ENCODE results near the gene KCND1.

KCND1 gene

DNA sequence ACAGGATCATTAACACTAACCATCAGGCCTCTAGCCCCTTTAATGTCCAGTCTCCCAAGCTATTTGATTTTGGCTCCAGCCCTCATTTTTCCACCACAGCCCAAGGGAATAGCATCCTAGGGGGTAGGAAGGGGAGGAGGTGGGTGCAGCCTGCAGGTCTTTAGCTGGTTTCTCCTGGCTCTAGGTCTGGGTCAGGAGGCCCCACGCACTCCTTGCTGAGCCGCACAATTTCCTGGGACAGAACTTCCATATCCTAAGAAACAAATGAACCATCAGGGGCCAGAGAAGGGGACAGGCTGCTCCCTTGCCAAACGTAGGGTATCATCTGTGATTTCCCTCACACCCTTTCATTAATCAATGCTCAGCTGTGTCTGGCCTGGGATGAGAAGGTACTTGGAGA is 2.4 kb upstream of the KCND1 start:
- no peak for DNase-seq

DNA sequence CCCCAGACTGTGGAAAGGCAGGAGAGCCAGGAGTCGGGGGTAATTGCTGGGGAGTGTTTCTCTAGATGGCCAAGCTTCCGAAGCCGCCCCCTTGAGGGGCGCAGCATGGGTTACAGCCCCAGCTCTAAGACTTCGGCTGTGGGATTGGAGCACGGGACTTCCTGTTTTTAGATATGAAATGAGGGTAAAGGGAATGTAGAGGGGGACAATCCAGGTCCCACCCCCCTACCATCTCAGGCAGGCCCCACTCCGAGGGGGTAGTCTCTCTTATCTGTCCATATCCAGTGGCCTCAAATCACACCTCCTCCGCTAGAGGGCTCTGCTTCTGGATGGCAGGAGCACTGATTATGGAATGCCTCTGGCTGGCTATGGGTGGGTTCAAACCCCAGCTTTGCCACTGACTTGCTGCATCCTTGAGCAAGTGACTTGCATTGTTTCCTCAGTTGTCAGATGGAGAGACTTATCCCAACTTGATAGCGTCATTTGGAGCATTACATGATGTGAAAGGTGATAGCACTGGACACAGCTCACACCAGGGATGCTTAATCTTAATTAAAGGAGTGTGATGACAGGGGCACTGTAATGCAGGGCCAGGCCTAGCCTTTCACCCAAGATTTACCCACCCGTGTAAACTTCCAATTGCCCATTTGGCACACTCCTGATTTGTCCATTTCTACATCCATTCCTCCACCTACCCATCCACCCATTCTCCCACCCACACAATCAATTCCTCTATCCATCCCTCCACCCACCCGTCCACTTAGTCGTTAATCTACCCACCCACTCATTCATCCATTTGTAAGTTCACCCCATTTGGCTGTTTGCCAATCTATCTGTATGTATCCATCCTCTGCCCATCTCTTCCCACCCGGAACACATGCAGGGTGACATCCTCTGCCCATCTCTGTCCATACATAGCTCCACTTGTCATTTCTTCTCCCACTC is 848 bp upstream of the KCND1 start:
- peak; percentile 13 for DNase-seq

DNA sequence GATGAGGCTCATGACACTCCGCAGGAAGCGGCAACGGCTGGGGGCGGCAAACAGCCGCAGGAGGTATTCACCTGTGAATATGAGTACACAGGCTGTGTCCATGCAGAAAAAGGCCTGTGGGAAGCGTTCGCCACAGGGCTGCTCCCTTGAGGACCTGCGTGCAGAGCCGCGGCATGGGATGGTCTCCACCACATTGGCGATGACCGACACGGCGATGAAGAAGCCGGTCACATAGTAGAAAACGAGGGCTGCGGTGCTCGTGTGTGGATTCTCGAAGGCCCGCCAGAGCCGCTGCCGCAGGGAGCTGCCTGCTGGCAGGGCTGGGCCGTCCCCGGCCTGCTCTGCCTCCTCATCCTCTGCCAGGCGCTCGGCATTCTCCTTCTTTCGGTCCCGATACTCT is 2.2 kb downstream of the KCND1 start:
- DNase-seq, result no peak

DNA sequence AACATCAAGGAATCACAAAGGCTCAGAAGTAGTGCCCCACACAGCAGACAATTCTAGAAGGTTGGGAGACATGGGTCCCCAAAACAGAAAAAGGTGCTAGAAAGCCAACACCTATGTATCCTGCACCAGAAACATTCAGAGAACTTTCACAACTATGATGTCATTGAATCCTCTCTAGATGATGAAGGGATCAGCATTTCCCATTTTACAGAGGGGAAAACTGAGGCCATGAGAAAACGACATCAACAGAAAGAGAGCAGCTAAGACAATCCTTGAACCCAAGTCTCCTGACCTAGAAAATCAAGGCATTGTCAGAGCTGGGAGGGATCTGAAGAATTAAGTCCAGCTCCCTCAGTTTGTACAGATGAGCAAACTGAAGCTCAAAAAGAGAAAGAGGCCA is 3.3 kb downstream of the KCND1 start:
- DNase-seq, result no peak

DNA sequence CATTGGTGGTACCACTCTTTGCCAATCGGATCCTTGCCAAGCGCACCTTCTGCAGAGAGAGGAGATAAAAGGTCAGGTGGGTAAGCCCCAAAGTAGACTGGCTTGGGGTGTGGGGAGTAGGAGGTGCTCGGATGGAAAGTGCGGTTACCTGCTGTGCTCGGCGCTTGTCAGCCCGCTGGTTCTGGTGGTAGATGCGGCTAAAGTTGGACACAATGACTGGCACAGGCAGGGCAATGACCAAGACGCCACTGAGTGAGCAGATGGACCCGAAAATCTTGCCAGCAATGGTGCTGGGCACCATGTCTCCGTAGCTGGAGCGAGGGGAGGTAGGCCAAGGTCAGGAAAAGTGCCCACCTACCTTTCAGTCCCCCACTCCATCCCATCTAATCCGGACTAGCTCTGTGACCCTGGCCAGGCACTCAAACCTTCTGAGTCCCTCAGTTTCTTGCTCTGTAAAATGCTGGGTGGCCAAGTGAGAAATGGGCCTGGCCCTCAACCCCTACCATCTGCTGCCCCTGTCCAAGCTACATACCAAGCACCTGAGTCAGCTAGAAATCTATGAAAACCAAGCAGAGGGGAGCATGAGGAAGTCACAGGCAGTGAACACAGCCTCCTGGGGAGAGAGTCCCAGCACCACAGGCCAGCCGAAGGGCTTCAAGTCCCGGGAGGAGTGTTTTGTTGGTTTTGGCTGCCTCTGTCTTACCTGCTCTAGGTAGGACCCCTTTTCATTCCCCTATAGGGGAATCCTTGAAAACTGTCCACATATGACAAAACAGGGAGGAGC is 4.7 kb downstream of the KCND1 start:
- no peak for DNase-seq

DNA sequence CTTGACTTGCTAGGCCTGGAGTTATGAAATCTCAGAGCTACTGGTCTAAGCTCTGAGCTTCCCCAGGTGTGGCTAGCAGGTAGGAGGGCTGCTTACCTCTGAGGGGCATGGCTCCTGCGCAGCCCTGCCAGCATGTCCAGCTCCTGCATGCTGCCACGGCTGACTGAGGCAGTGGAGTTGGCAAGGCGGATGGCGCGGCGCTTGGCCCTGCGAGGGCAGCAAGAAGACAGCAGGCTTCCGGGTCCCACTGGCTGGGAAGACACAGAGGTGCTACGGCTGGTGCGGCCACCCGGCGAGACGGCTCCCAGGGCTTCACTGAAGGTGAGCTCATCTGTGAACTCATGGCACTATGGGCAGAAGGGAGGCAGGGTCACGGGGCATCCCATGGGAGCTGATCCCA is 5.7 kb downstream of the KCND1 start:
- no peak for DNase-seq

DNA sequence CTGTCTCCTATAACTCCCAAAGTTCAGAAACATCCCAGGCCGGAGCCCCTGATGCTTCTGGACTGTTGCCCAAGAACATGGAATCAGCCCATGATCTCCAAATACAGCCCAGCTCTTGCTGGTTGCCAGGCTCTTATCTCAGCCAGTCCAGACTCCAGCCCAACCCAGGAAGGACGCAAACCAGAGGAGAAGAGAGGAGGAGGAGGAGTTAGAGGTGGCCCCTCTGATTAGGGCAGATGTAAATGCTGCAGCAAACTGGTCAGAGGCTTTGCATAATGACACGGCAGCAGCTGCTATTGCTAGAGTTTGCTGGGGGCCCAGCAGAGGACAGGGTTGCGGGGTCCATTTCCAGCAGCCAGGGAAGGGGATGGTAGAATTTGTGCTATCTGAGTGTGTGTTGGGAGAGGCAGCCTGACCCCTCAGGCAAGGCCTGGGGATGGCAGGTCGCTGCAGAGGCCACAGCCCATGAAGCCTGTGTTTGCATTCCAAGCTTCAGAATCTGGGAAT is 10.0 kb downstream of the KCND1 start:
- DNase-seq, result no peak

DNA sequence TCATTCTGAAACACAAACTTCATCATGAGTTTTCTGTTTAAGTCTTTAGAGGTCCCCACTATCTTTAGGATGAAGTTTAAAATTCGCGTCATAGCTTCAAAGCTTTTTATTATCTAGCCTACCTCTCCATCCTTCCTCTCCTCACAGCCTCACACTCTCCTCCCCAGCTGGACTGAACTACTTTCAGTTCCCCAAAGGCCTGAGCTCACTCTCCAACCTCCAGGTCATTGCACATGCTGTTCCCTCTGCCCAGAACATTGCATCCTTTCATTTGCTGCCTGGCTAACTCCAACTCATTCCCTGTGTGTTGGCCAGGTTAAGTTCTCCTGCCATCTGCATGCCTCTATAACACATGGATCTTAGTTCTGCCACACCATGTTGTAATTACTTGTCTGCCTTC is 11.4 kb downstream of the KCND1 start:
- DNase-seq, result no peak

DNA sequence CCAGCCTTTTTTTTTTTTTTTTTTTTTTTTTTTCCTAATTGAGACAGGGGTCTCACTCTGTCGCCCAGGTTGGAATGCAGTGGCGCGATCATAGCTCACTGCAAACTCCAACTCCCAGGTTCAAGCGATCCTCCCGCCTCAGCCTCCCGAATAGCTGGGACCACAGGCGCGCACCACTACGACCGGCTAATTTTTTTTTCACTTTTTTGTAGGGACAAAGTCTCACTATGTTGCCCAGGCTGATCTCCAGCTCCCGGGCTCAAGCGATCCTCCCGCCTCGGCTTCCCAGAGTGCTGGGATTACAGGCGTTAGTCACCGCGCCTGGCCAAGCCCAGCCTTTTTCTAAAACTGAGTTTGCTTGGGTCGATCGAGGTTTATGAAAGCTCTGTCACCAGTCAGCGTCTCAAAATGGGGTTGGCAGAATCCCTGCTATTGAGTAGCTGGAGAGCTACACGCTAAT is 13.0 kb downstream of the KCND1 start:
- DNase-seq, result no peak

DNA sequence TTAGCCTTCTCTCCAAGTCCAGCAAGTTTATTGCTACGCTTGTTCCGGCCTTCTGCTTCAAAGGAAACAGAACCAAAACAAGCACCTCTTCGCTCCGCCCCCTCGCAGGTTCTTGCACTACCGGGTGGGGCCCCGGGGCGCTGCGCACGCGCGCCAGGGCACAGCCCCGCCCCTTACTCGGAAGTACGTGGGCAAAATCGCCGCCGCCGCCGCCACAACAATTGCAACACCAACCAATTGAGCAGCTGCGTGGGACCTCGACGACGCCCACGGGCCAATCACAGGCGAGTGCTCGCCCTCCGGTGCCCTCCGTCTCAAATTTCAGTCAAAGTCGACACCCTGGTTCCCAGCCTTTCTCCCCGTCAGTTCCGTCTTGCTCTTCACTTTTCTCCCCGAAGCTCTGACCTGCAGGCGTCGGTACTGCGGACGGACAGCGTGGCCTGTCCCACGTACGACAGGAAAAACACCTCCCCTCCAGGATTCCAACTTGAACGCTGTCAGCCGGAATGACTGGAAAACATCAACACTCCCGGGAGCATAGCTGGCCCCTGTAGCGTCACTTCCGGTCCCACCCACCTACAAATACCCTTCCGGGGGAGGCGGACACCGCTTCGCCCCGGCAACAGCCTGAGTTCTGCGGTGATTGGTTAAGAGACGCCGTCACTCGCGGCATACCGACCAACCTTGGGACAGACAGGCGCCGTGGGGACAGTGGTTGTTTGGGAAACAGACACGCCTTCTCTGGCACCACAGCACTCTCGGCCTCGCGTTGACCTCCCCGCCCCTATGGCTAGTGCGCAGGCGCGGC is 13.6 kb downstream of the KCND1 start:
- peak; percentile 88 for DNase-seq

DNA sequence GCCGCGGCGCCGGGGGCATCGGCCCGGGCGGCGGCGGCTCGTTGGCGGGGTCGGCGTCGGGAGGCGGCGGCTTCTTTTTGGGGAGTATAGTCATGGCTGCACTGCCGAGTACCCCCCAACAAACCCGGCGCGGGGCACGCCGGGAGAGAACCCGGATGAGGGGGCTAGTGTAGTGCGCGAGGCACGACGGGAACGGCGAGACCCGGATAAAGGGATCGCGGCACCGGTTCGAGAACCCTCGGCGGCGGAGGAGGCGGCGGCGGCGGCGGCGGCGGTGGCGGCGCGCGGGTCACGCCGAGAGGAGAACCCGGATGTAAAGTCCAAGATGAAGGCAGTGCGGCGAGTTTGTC is 14.2 kb downstream of the KCND1 start, which contains the start of gene OTUD5:
OTUD5 (minus strand) TSS at position 131 of the 350 bp plus-strand sequence; CDS start at position 94, 37 bp downstream.
- DNase-seq, result peak; percentile 75

DNA sequence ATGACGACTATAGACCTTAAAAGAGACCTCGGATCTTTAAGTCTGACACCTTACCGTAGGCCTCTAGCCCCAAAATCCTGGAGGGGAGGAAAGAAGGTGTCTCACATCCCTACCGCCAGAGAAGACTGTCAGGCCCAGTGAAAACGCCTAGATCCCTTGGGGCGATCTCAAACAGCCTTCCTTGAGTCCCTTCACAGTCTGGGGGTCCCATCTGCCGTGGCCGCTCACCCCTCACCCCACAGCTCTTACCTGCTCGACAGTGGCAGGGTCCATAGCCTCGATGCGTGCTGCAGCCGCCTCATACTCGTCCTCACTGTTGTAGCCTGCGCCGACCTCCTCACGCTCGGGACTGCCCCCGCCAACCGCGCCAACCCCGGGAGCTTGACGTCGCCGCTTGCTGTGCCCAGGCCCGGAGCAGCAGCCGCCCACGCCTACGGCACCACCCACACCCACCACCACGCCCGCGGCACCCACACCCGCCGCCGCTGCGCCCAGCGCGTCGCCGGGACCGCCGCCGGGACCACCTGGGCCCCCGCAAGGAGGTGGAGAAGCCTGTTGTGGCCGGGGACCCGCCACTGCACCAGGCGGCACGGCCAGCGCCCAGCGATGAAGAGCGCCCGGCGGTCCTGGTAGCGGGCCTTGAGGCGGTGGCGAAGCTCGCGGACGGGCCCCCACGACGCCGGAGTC is 14.8 kb downstream of the KCND1 start:
- peak; percentile 50 for DNase-seq

DNA sequence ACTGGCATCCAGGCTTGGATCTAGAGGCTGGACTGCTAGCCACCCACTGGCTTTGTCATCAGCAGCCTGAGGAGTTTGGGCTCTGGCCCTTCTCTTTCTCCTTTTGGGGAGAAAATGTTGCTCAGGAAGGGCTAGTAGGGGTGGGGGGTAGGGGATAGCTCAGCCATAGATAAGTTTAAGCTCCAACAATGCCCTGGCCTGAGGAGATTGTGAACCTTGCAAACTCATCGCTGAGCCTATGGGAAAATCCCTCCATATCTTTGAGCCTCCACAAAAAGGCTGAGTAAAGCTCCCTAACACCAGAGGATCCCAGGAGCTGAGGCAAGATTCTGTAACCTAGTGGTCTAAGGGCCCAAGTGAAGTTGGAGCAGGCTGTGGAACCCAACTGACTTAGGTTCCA is 23.1 kb downstream of the KCND1 start:
- no peak for DNase-seq

DNA sequence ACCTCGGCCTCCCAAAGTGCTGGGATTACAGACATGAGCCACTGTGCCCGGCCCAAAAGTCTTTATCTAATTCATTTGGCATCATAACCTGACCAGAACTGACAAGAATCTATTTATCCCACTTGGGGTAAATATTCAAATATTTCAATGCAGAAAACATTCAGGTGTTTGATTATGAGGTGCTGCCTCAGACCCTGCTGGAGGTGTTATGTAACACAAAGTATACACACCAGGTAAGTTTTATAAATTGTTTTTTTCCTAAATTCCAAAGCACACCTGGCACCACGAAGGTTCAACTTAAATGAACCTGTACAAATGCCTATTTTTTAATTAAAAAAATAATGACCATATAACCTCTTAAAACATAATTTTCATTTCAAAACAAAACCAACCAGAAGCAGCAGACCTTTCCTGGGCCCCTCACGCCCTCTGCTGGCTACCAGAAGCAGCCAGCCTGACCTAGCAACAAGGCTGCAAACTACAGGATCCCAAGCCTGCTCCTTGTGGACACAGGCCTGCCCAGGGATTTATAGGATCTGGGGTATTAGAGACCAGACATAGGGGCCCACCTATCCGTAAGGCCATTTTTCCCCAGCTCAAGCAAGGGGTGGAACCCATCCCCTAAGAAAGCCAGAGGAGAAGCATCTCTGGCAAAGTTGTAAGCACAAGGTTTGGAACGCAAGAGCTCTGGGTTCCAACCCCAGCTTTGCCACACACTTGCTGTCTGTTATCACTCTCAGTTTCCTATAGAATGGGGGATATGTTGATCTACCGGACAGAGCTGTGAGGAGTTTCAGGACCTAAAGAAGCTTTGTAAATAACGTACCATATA is 25.9 kb downstream of the KCND1 start:
- DNase-seq, result peak; percentile 57

DNA sequence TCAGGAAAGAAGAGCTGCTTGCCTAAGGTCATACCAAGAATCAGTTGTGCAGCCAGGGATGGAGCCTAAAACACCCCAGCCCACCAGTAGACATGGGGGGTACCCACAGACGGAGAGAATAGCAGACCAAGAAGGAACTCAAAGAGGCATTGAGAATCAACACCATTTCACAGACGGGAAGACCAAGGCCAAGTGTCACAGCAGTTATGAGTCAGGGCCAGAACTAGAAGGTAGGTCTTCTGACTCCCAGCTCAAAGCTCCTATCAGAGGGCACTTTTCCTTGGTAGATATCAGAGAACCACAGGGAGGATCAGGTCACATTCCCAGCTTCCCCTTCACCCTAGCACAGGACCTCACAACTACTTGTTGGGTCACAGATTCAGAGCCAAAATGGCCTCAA is 28.7 kb downstream of the KCND1 start:
- DNase-seq, result no peak

DNA sequence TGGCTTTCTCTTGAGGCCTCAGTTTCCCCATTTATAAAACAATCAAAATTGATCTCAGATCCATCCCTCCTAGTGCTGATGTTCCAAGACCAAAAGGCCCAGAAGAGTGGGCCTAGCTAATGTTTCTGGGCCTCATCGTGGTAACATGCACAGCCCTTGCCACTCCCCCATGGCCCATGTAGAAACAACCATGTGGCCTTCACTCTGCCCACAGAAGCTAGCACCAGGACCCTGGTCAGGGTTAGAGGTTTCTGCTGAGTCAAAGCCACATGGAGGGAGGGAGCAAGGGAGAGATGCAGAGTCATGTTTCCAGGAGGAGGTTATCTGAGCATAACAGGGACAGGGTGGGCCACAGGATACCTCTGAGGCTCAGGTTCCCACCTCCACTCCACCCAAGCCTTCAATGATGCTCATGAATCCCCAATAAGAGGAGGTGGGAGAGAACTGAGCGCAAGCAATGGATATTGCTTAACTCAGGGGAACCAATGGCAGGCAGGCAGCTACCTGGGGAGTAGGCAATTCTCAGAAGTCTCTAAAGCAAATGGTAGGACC is 31.2 kb downstream of the KCND1 start:
- DNase-seq, result no peak

DNA sequence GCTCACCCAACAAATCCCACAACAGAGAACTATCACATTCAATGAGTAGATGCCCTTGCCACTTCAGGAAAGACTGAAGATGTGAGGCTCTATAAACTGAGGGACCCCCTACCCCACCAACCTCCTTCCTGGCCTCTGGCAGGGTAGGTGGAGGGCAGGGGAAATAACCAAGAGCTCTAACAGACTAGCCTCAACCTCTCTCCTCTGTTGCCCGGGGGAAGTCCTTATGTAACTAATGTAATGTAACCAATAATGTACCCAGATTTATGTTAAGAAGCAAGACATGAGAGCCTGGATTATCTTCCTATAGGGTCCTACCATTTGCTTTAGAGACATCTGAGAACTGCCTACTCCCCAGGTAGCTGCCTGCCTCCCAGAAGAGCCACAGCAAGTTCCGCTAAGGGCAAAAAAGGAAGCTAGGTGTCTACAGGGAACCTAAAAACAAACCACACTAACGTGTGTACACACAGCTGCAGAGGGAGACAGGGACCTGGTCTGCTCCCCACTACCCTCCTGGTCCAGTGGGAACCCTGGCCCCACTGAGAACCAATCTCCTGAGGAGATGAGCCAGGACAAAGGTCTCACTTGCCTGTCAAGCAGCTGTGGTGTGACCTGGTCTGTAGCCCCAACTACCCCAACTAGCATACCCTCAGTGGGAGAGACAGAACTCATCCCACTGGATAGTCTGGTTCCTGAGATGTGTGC is 32.0 kb downstream of the KCND1 start:
- no peak for DNase-seq

DNA sequence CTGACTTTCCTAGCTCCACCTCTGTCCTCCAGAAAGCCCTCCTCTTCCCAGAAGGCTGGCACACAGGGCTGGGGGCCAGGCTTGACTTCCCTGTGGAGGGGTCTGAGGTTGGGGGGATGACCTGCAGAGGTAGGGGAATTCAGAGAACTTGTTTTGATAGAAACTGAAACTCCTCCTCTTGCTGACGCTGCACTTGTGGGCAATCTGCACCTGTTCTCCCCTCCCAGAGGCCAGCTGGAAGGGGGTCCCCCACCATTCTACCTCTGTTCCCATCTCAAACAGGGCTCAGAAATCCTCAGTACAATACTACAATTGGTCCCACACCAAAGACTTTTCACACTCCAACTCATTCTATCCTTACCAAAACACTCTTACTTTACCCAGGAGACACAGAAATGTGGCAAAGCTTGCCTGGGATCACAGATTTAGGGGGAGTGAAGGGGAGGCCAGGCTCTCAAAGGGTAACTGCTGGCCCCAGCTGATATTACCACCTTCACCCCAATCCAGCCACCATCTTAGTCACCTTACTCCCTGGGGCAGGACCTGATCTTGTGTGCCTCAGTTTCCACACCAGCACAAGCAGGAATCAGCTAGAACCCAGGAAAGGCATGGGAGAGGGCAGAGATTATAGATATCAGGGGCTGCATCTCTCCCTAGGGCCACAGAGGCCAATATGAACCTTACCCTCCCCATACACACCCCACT is 32.8 kb downstream of the KCND1 start:
- peak; percentile 62 for DNase-seq
